Aorta (tissue), 5 donors: ENCODE data around the gene MALT1. TPM values are rescaled to one million over a fixed set of nuclear protein-coding genes. Genes with fewer than 3 reads are reported as not detected.

Experiments used
- ATAC-seq: fragments of 200-7000 bp; cut with Tn5 transposase; one replicate; pipeline ENCODE4 v1.9.1; 2022; ENCODE audit warnings: moderate library complexity; ENCODE audit not compliant: low FRiP score
- DNase-seq, 2 donors: peaks; one replicate each; pipeline ENCODE4 v3.0.0-alpha.2; 2020
- H3K27ac ChIP-seq, 2 donors: one replicate each; pipeline ENCODE4 v1.5.1; 2013; ENCODE audit warnings: low read length in 2 of 2, mild to moderate bottlenecking in 2 of 2, moderate library complexity in 2 of 2, control low read depth in 1 of 2, inconsistent platforms in 1 of 2, low read depth in 1 of 2
- H3K27me3 ChIP-seq, 2 donors: one replicate each; pipeline ENCODE4 v1.6.1; 2013; ENCODE audit warnings: control low read depth in 1 of 2, low read length in 1 of 2, mild to moderate bottlenecking in 1 of 2, moderate library complexity in 1 of 2; ENCODE audit not compliant: insufficient read depth in 2 of 2, control insufficient read depth in 1 of 2
- H3K36me3 ChIP-seq, 2 donors: one replicate each; pipeline ENCODE4 v1.6.1; 2013; ENCODE audit warnings: control low read depth in 1 of 2, low read length in 1 of 2, mild to moderate bottlenecking in 1 of 2; ENCODE audit not compliant: insufficient read depth in 2 of 2, control insufficient read depth in 1 of 2
- H3K4me1 ChIP-seq, 2 donors: one replicate each; pipeline ENCODE4 v1.6.1; 2013; ENCODE audit warnings: low read length in 2 of 2, control low read depth in 1 of 2, mild to moderate bottlenecking in 1 of 2, moderate library complexity in 1 of 2; ENCODE audit not compliant: insufficient read depth in 2 of 2, control insufficient read depth in 1 of 2
- H3K4me3 ChIP-seq, 2 donors: one replicate each; pipeline ENCODE4 v1.5.1; 2013; ENCODE audit warnings: low read length in 2 of 2, control low read depth in 1 of 2, mild to moderate bottlenecking in 1 of 2
- H3K9me3 ChIP-seq: one replicate; pipeline ENCODE4 v1.6.1; 2013; ENCODE audit warnings: mild to moderate bottlenecking, low read length; ENCODE audit not compliant: control insufficient read depth
- WGBS, 2 donors: extraction: QIAGEN DNeasy Blood & Tissue Kit; methylation state at CpG; one replicate each; pipeline ENCODE4 v1.1.7; 2013; 5-methylcytosine and 5-hydroxymethylcytosine counted together
- intact Hi-C, 2 donors: fragments of 100-400 bp; cut with DNase I; formaldehyde crosslinking; loops; one replicate each; pipeline versions ENCODE4 v1.14.2 to v1.15.0; 2022
- polyA plus RNA-seq, 2 donors: library from polyadenylated mRNA; stranded (reverse); fragments of 200-250 nt; gene quantifications; one replicate each; pipeline ENCODE4 v1.2.3, GENCODE V29; 2013
- total RNA-seq, 2 donors: library from RNA; stranded (reverse); fragmentation: NEBNext Ultra II Directional; extraction: Animal tissue kit (Norgen Biotek cat#: 25700); gene quantifications; one replicate each; pipeline ENCODE4 v1.2.1, GENCODE V29; 2021
- donor health status: healthy with polysubstance abuse.
- donor health status: Bipolar disorder and iron deficiency.
- donor health status: DM: no; HTN: no; CAD: no.
- donor health status: DM: no; HTN: no; CAD: no.
- donor health status: DM: yes; HTN: yes; CAD: no.

Gene MALT1
- total and polyA plus RNA-seq, 4 donors, result 3.0 to 27.4 (median 13.7) TPM

DNA sequence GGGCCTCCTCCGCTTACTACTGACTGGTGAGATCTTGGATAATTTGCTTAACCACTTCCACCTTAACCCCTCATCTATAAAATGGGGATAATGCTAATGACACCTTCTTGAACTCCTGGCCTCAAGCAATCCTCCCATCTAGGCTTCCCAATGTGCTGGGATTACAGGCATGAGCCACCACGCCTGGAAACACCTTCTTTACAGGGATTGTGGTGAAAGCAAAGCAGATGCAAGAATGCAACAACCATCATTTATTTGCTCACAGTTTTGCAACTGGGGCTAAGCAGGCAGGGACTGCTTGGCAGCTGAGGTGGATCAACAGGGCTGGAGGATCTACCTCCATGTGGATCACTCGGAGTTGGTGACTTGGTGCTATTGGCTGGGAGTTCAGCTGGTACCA lies 117.2 kb downstream of the MALT1 start:
- Histone ChIP-seq H3K4me3 (no peak overlapping the region), H3K27me3 (no peaks in the 10 kb centered on the region), H3K4me1 (no peaks in the 10 kb centered on the region), H3K27ac (no peak overlapping the region), H3K36me3 (no peaks in the 10 kb centered on the region), H3K9me3 (no peaks in the 10 kb centered on the region)
- ATAC-seq, result no peak
- intact Hi-C loops, result loop anchor here (5.0 kb wide), 2 partner anchors 39 to 79 kb away; no protein-coding TSS in a partner anchor
- WGBS, 2 donors, result 92% methylated on average over 3 of the region's 3 CpGs
- DNase-seq, result no peak

DNA sequence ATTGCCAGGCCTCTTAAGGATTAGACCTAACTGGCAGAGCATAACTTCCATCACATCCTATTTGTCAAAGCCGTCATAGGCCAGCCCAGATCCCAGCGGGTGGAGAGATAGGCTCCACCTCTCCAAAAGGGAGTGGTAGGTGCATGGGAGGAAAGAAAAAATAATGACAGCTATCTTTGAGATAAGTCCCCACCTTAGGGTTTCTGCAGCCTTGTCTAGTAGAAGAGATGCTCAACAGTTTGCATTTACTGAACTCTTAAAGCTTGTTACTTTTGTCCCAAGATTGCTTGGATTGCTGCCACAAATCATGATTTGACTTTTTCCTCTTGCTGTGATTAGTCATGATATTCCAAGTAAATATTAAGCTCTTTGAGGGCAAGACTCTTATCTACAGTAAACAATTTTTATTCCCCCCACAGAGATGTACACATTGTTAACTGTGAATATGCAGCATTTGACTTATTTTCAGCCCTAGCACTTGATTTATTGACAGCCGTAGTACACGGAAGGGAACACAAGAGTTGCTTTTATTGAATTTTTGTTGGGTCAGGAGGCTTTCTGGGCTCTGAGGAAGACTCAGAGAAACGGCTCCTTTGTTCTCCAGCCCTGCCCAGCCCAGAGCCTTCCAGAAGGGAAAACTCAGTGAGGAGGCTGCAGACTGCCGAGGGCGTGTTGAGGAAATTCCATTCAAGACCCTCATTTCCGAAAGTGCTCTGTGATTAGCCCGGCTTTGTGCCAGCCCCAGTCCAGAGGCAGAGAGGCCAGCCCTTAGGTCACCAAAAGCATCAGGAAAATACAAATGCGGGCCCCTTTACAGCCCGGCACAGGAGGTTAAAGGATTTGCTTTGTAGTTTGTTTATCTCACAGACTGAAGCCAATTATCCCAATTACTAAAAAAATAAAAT lies 118.0 kb downstream of the MALT1 start:
- Histone ChIP-seq H3K36me3 (no peaks in the 10 kb centered on the region), H3K4me1 (no peaks in the 10 kb centered on the region), H3K27me3 (no peaks in the 10 kb centered on the region), H3K9me3 (no peaks in the 10 kb centered on the region), H3K27ac (no peak overlapping the region), H3K4me3 (no peak overlapping the region)
- DNase-seq (no peak), ATAC-seq (no peak)
- 57 to 59% methylated on average over 11 of the region's 11 CpGs for WGBS, 2 donors
- intact Hi-C loops, result loop anchor here (5.0 kb wide), 2 partner anchors 38 to 78 kb away; no protein-coding TSS in a partner anchor

DNA sequence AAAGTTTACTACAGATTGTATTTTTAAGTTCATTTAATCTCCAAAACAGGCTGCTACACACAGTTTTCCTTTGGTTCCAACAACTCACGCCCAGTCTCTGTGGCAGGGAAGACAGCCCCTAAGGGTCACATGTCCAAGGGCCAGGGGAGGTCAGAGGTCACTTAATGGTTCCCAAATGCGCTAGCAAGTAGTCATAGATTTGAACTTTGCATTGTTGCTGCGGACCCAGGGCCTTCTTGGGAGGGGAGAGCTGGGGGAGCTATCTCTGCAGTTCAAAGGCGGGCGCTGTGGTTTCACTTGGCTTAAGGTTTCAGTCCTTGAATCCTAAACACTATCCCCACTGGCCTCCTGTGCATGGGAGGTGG lies 118.6 kb downstream of the MALT1 start:
- Histone ChIP-seq H3K4me3 (no peak overlapping the region), H3K9me3 (no peaks in the 10 kb centered on the region), H3K36me3 (no peaks in the 10 kb centered on the region), H3K27ac (no peak overlapping the region), H3K4me1 (no peaks in the 10 kb centered on the region), H3K27me3 (no peaks in the 10 kb centered on the region)
- WGBS, 2 donors, result 78 to 79% methylated on average over 5 of the region's 5 CpGs
- DNase-seq (no peak), ATAC-seq (no peak)
- intact Hi-C loops, result loop anchor here (5.0 kb wide), 2 partner anchors 37 to 77 kb away; no protein-coding TSS in a partner anchor

DNA sequence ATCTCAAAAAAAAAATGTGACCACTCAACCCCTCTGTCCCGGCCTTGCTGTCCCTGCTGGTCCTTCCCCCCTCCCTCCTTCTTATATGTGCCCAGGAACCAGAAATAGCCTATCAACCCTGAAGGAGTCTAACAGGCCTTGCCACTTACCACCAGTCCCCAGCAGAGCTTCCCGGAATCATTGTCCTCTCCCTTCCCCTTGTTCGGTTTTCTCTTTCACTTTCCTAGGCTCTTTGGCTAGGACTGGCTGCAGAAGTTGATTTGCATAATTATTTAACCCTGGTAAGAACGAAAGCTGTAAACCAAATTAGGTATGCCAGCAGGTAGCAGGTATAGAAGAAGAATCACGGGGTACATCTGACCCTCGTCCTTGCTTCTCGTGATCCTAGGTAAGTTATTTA lies 120.8 kb downstream of the MALT1 start:
- intact Hi-C loops, result no loop called here
- Histone ChIP-seq H3K36me3 (no peaks in the 10 kb centered on the region), H3K4me3 (no peak overlapping the region), H3K4me1 (no peaks in the 10 kb centered on the region), H3K9me3 (no peaks in the 10 kb centered on the region), H3K27ac (no peak overlapping the region), H3K27me3 (no peaks in the 10 kb centered on the region)
- WGBS, 2 donors, result 94 to 95% methylated on average over 7 of the region's 7 CpGs
- no peak for ATAC-seq
- no peak for DNase-seq

DNA sequence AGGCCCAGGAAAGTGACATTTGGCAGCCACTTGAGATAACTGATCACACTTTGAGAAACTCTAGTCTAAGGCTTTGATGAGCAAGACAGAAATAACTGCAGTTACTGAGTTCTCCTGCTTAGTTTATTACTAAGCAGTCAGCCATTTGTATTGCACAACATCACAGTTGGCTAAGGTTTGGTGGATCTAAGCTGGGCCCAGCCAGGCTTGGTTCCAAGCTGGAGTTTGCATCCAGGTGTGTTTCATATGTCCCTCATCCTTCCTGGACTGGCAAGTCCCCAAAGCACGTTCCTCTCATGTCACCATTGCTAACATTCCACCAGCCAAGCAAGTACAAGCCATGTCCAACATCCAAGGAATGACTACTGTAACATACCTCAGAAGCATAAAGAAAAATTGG lies 122.1 kb downstream of the MALT1 start:
- DNase-seq, result no peak
- Histone ChIP-seq H3K4me1 (no peaks in the 10 kb centered on the region), H3K27ac (no peak overlapping the region), H3K4me3 (no peak overlapping the region), H3K36me3 (no peaks in the 10 kb centered on the region), H3K27me3 (no peaks in the 10 kb centered on the region), H3K9me3 (no peaks in the 10 kb centered on the region)
- WGBS, 2 donors, result 41 to 59% methylated on average over 1 of the region's 1 CpG
- ATAC-seq, result peak; percentile 62
- intact Hi-C loops, result no loop called here

DNA sequence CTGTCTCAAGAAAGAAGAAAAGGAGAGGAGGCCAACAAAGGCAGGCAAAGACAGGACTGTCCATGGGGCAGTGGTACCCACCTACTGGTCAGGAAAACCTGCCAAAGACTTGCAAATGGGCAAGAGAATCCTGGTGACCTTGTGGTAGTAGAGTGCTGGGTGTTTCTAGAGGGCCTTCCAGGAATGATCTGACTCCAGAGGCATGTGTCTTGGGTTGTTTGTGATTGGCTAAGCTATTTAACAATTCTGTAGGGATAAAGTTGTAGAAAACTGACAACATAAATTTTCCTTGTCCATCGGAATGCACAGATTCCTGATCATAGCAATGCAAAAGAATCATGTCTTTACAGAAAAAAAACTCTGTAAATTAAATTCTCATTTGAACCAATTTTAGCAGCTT lies 125.0 kb downstream of the MALT1 start:
- no peaks in the 10 kb centered on the region for H3K36me3 ChIP-seq
- no peaks in the 10 kb centered on the region for H3K9me3 ChIP-seq
- no peak overlapping the region for H3K4me3 ChIP-seq
- WGBS, 2 donors, result 32 to 50% methylated on average over 1 of the region's 1 CpG
- H3K27ac ChIP-seq, result no peak overlapping the region
- intact Hi-C loops, result no loop called here
- H3K4me1 ChIP-seq, result no peaks in the 10 kb centered on the region
- DNase-seq (no peak), ATAC-seq (no peak)
- no peaks in the 10 kb centered on the region for H3K27me3 ChIP-seq

DNA sequence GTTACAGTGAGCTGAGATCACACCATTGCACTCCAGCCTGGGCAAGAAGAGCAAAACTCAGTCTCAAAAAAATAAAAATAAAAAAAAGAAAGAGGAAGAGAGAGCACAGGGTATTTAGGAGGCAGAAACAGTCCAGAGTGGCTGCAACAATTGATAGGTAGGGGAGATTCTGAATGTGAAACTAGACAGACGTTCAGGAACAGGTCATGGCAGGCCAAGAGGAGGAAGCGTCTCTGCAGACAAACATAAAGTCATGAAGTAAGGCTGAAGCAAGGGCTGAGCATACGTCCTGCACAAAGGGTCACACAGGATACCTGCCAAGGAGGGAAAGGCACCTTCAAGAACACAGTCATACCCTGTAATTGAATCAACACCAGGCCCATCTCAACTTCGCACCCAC lies 129.3 kb downstream of the MALT1 start:
- Histone ChIP-seq H3K4me3 (no peak overlapping the region), H3K4me1 (no peaks in the 10 kb centered on the region), H3K9me3 (no peaks in the 10 kb centered on the region), H3K27me3 (no peaks in the 10 kb centered on the region), H3K27ac (no peak overlapping the region), H3K36me3 (no peaks in the 10 kb centered on the region)
- DNase-seq (no peak), ATAC-seq (no peak)
- 81 to 88% methylated on average over 4 of the region's 4 CpGs for WGBS, 2 donors
- intact Hi-C loops, result no loop called here

DNA sequence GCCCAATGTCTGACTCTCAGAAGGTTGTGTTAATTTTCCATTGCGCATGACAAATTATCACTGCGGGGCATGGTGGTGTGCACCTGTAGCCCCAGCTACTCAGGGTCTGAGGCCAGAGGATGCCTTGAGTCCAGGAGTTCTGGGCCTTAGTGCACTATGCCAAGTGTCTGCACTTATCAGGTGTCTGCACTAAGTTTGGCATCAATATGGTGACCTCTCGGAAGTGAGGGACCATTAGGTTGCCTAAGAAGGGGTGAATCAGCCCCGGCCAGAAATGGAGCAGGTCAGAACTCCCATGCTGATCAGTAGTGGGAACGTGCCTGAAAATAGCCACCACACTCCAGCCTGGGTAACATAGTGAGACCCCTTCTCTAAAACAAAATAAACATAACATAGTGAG lies 131.7 kb downstream of the MALT1 start:
- intact Hi-C loops, result no loop called here

DNA sequence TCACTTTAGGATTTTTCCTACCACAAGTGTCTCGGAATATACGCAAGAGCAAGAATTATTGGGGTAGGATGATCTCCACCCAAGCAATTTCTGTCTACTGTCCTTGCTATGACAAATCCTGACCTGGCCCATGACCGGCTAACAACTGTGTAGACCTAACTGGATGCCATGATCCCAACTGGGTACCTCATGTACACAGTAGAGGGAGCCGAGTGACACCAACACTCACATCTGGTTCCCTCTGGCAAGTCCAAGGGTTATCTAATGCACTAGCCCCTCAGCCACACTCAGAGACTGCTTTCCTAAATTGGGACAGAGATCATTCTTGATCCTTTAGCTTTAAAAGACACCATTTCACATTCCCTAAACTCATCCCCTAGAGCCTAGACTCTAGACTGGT lies 132.7 kb downstream of the MALT1 start:
- 97 to 99% methylated on average over 4 of the region's 4 CpGs for WGBS, 2 donors
- Histone ChIP-seq H3K4me1 (no peaks in the 10 kb centered on the region), H3K27me3 (no peaks in the 10 kb centered on the region), H3K9me3 (no peaks in the 10 kb centered on the region), H3K27ac (no peak overlapping the region), H3K4me3 (no peak overlapping the region), H3K36me3 (no peaks in the 10 kb centered on the region)
- DNase-seq (no peak), ATAC-seq (no peak)
- intact Hi-C loops, result no loop called here

More for the DNA sequence above, 131.7 kb downstream of the MALT1 start:
- no peaks in the 10 kb centered on the region for H3K27me3 ChIP-seq
- 74 to 90% methylated on average over 5 of the region's 5 CpGs for WGBS, 2 donors
- no peaks in the 10 kb centered on the region for H3K4me1 ChIP-seq
- H3K4me3 ChIP-seq, result no peak overlapping the region
- H3K9me3 ChIP-seq, result no peaks in the 10 kb centered on the region
- no peak for DNase-seq
- no peaks in the 10 kb centered on the region for H3K36me3 ChIP-seq
- no peak for ATAC-seq
- H3K27ac ChIP-seq, result no peak overlapping the region
